Posterior cingulate gyrus (tissue), 11 donors: ENCODE data around the gene NANOG.
"Not testable (repeated sequence)": the region's sequence is repeated elsewhere in the genome, so short reads cannot be mapped to it uniquely, and the experiment has no call there.

ENCODE experiments used
- DNase-seq, 10 donors: peaks; one replicate each; pipeline versions ENCODE4 v3.0.0 to v3.0.0-alpha.2; 2020 to 2021; ENCODE audit warnings: mixed read lengths in 3 of 10
- intact Hi-C: fragments of 100-400 bp; cut with DNase I; formaldehyde crosslinking; loops from one replicate; pipeline ENCODE4 v1.15.1; 2023

NANOG gene

GRCh38 chr12:7788884-7789528 is at the start of gene NANOG:
NANOG (plus strand) TSS chr12:7789402; CDS start chr12:7789615, 213 bp downstream.
- DNase-seq, intact Hi-C loops: not testable (repeated sequence)

GRCh38 chr12:7747246-7747645 is 42.0 kb upstream of the NANOG start, which contains the start of gene CLEC4C:
CLEC4C (minus strand) TSS chr12:7747375; CDS start chr12:7747348, 27 bp downstream.
- no peak for DNase-seq
- intact Hi-C loops, result no loop called here

- intact Hi-C loops, result no loop called here
- DNase-seq, result no peak
These were observed 40.4 kb upstream of the NANOG start for GRCh38 chr12:7748852-7749251.

GRCh38 chr12:7749442-7749841 is 39.8 kb upstream of the NANOG start:
- intact Hi-C loops, result no loop called here
- DNase-seq, result peak in 1 of 10 donors; percentile 27

- intact Hi-C loops, result no loop called here
- DNase-seq, result peak in 1 of 10 donors; percentile 17
These were observed 38.9 kb upstream of the NANOG start for GRCh38 chr12:7750350-7750749.

- peak in 1 of 10 donors; percentile 30 for DNase-seq
- intact Hi-C loops, result no loop called here
These were observed 37.8 kb upstream of the NANOG start for GRCh38 chr12:7751394-7751793.

- DNase-seq, result peak in 1 of 10 donors; percentile 79
- intact Hi-C loops, result not testable (repeated sequence)
These were observed 37.0 kb upstream of the NANOG start for GRCh38 chr12:7751941-7752922.

GRCh38 chr12:7755668-7756067 is 33.5 kb upstream of the NANOG start:
- intact Hi-C loops, result not testable (repeated sequence)
- DNase-seq, result peak in 1 of 10 donors; percentile 9

GRCh38 chr12:7756993-7757392 is 32.2 kb upstream of the NANOG start:
- DNase-seq, result peak in 1 of 10 donors; percentile 6
- intact Hi-C loops, result no loop called here

GRCh38 chr12:7758766-7759140 is 30.4 kb upstream of the NANOG start:
- intact Hi-C loops, result no loop called here
- DNase-seq, result peak in 1 of 10 donors; percentile 52

- no peak for DNase-seq
- intact Hi-C loops, result no loop called here
These were observed 19.2 kb upstream of the NANOG start for GRCh38 chr12:7769999-7770398.

GRCh38 chr12:7781274-7781673 is 7.9 kb upstream of the NANOG start:
- intact Hi-C loops, result no loop called here
- DNase-seq, result no peak

- no peak for DNase-seq
- intact Hi-C loops, result no loop called here
These were observed 7.1 kb upstream of the NANOG start for GRCh38 chr12:7782055-7782454.

GRCh38 chr12:7783433-7783832 is 5.8 kb upstream of the NANOG start:
- DNase-seq, intact Hi-C loops: not testable (repeated sequence)

- intact Hi-C loops, result no loop called here
- DNase-seq, result no peak
These were observed 4.5 kb upstream of the NANOG start for GRCh38 chr12:7784701-7785100.

- DNase-seq, result peak in 1 of 10 donors; percentile 44
- intact Hi-C loops, result no loop called here
These were observed 1.5 kb upstream of the NANOG start for GRCh38 chr12:7787574-7788293.

GRCh38 chr12:7788294-7788660 is 925 bp upstream of the NANOG start:
- intact Hi-C loops, result no loop called here
- no peak for DNase-seq

GRCh38 chr12:7793211-7793610 is 4.0 kb downstream of the NANOG start:
- intact Hi-C loops, result no loop called here
- DNase-seq, result no peak

GRCh38 chr12:7797269-7797668 is 8.1 kb downstream of the NANOG start:
- intact Hi-C loops, DNase-seq: not testable (repeated sequence)

- DNase-seq, result no peak
- intact Hi-C loops, result no loop called here
These were observed 8.6 kb downstream of the NANOG start for GRCh38 chr12:7797698-7798398.
